ENCODE results near the gene TSPAN18. TPM values are rescaled to one million over a fixed set of nuclear protein-coding genes. Genes with fewer than 3 reads are reported as not detected.

The TSPAN18 gene
- total RNA-seq, 1 donor from 2014 or later, result 52.8 TPM

DNA sequence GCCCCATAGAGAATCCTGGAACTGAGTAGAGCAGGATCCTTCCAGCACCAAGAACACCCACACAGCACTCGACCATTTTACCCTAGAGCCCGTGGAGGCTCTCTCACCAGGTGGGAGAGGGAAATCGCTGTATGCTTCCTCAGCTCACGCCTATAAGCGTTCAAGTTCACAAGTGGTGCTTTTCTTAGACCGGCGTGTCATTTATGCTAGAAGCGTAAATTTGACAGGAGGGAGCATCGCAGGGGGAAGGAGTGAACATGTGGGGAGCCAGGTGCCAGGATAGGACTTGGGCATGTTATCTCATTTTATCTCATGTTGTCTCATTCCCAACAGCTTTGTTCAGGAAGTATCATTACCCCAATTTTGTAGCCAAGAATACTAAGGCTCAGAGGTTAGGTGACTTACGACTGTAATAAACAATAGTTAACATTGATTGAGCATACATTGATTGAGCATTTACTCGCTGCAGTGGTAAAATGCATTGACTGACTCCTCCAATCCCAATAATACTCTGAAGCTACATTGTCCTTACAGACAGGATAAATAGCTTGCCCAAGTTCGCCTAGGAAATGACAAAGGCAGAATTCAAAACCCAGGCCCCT, 243.0 kb downstream of the TSPAN18 start:
- no peaks in the 10 kb centered on the region for H3K9me3 Mint-ChIP-seq
- no peak for DNase-seq (ENCODE audit: extremely low spot score, unreplicated experiment)
- peaks cover 20% of the 10 kb centered on the region for H3K4me1 Mint-ChIP-seq (ENCODE audit: unreplicated experiment)
- H3K27ac Mint-ChIP-seq, result no peak overlapping the region
- no peaks in the 10 kb centered on the region for H3K36me3 Mint-ChIP-seq
- H3K27me3 Mint-ChIP-seq, result peaks cover 3% of the 10 kb centered on the region
- no peak overlapping the region for H3K4me3 Mint-ChIP-seq
- TF ChIP-seq, protein P1, sequence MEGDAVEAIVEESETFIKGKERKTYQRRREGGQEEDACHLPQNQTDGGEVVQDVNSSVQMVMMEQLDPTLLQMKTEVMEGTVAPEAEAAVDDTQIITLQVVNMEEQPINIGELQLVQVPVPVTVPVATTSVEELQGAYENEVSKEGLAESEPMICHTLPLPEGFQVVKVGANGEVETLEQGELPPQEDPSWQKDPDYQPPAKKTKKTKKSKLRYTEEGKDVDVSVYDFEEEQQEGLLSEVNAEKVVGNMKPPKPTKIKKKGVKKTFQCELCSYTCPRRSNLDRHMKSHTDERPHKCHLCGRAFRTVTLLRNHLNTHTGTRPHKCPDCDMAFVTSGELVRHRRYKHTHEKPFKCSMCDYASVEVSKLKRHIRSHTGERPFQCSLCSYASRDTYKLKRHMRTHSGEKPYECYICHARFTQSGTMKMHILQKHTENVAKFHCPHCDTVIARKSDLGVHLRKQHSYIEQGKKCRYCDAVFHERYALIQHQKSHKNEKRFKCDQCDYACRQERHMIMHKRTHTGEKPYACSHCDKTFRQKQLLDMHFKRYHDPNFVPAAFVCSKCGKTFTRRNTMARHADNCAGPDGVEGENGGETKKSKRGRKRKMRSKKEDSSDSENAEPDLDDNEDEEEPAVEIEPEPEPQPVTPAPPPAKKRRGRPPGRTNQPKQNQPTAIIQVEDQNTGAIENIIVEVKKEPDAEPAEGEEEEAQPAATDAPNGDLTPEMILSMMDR (conservative IDR thresholded peaks at IDR 0.05), result no peak

DNA sequence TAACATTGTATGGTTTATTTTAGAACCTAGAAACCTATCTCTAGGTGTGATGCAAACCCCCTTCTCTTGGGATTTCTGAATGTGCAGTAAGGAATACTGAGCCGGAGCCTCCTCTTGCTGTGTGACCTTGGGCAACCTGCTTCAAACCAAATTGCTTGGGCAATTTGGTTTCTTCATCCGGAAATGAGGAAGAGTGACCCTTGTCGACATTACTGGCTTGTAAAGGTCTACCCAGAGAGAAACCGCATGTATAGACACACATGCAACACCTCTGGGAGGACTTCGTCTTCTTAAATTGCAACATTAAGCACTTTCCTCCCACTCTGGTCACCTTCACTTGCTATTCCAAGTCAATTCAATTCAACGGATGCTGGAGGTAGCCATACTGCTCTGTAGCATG, 243.5 kb downstream of the TSPAN18 start:
- no peaks in the 10 kb centered on the region for H3K9me3 Mint-ChIP-seq
- peaks cover 3% of the 10 kb centered on the region for H3K27me3 Mint-ChIP-seq
- DNase-seq (ENCODE audit: extremely low spot score, unreplicated experiment), result no peak
- TF ChIP-seq, protein P1 (conservative IDR thresholded peaks at IDR 0.05), result no peak
- H3K4me1 Mint-ChIP-seq (ENCODE audit: unreplicated experiment), result peaks cover 20% of the 10 kb centered on the region
- no peaks in the 10 kb centered on the region for H3K36me3 Mint-ChIP-seq
- H3K4me3 Mint-ChIP-seq, result no peak overlapping the region
- no peak overlapping the region for H3K27ac Mint-ChIP-seq

DNA sequence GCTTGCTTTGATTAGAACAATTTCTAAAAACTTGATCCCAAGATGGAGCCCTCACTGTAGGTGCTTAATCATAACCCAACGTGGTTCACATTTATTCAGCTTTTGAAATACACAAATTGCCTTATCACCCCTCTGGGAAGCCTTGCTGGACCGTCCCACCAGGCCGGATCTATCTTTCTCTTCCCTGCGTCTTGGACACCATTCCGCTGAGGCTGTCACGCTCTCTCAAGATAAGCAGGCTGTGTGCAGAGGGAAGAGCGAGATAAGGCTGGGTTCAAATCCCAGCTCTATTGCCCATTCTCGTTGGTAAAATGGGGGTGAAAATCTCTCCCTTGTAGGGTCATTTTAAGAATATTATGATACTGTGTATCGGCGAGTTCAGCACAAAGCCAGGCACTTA, 244.4 kb downstream of the TSPAN18 start:
- Mint-ChIP-seq H3K27me3 (peaks cover 3% of the 10 kb centered on the region), H3K27ac (no peak overlapping the region), H3K9me3 (no peaks in the 10 kb centered on the region), H3K4me3 (no peak overlapping the region), H3K4me1 (ENCODE audit: unreplicated experiment) (peaks cover 20% of the 10 kb centered on the region), H3K36me3 (no peaks in the 10 kb centered on the region)
- TF ChIP-seq, protein P1 (conservative IDR thresholded peaks at IDR 0.05), result no peak
- DNase-seq (ENCODE audit: extremely low spot score, unreplicated experiment), result no peak

DNA sequence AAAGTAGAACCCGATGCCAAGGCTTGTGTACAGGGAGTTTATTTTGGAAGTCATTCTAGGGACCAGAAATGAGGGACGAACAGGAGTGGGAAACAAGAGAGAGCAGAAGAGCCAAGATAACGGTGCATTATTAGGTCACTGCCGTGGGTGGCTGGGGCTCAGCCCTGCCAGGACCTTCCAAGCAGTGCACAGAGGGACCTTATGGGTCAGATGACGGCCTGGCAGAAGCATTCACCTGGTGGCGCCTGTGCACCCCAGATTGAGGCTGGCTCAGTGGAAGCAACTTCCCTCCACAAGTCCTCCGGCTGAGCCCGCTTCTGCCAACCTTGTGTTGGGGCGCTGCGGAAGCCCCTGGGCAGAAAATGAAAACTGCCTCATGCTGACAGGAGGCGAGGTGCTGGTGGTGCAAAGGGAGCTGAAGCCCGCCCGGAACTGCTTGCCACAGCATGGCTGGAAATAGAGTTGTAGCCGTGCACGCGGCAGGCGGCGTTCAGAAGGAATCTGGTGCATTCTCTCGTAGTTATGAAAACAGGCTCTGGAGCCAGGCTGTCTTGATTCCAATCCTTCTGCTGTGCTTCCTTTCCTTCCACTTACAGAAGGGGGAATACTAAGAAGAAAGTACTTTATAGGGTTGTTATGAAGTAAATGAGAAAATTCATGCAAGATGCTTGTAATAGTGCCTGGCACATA, 246.1 kb downstream of the TSPAN18 start:
- H3K36me3 Mint-ChIP-seq, result no peaks in the 10 kb centered on the region
- H3K9me3 Mint-ChIP-seq, result no peaks in the 10 kb centered on the region
- peaks cover 3% of the 10 kb centered on the region for H3K27me3 Mint-ChIP-seq
- H3K4me3 Mint-ChIP-seq, result no peak overlapping the region
- peaks cover 24% of the 10 kb centered on the region for H3K4me1 Mint-ChIP-seq (ENCODE audit: unreplicated experiment)
- peak overlapping the region; percentile 47 for H3K27ac Mint-ChIP-seq
- no peak for DNase-seq (ENCODE audit: extremely low spot score, unreplicated experiment)
- TF ChIP-seq, protein P1 (conservative IDR thresholded peaks at IDR 0.05), result no peak

DNA sequence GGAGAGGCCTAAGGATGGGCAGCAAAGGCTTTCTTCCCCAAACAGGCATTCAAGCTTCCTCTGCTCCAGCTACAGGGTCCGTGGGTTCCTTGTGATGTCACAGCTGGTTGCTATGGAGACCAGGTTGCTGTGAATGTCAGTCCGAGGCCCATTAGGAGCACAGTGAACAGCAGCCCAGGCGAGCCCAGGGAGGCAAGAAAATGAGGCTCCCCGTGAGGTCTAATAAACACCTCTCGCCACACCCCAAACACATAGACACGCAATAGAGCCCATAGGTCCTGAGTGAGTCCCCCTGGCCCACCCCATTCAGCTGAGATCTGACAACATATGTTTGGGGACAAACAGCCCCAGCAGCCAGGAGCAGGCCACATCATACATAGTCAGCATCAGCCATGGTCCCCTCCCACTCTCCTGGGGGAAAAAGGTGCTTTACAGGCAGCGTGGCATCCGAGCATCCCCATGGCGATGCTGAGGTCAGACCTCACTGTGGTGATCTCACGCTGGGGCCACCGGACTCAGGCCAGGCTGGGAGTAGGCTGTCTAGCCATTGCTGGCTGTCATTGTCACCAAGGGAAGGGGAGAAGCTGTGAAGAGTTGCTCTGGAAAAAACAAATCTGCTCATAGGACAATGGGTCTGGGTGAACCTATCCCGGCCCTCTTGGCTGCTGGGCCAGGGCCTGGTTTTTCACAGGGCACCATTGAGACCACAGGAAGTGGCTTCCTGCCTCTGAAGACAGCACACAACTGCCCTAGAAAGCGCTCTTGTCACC, 247.1 kb downstream of the TSPAN18 start:
- H3K27ac Mint-ChIP-seq, result no peak overlapping the region

More for the DNA sequence above, 247.1 kb downstream of the TSPAN18 start:
- DNase-seq (ENCODE audit: extremely low spot score, unreplicated experiment), result no peak
- TF ChIP-seq, protein P1 (conservative IDR thresholded peaks at IDR 0.05), result no peak
- Mint-ChIP-seq H3K27me3 (peaks cover 3% of the 10 kb centered on the region), H3K36me3 (no peaks in the 10 kb centered on the region), H3K4me1 (ENCODE audit: unreplicated experiment) (peaks cover 25% of the 10 kb centered on the region), H3K9me3 (no peaks in the 10 kb centered on the region), H3K4me3 (no peak overlapping the region)

Data from type B pancreatic cell (in vitro differentiated cells).